ENCODE results near the gene CCDC82. TPM values are rescaled to one million over a fixed set of nuclear protein-coding genes. Genes with fewer than 3 reads are reported as not detected.

Gene CCDC82
- total RNA-seq, 1 experiment from 2014 or later: 20.1 TPM

DNA sequence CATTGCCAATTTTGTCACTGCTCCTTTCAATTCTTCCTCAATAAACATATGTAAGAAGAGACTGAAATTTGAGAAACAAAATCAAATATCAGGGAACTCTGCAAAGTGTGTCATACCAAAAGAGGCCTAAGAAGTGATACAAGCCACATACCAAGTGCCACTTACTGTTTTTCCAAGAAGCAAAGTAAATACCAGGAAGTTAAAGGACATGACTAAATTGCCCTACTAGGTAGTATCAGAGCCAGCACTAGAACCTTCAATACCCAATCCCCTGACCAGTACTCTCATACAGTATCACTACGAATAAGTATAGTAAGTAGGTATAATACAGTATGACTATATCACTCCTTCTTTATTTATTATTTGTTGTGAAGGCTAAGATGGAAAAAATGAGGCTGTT lies 60.3 kb downstream of the CCDC82 start:
- no peak for DNase-seq
- CTCF ChIA-PET: no interaction called here
- Mint-ChIP-seq H3K27me3 (ENCODE audit: unreplicated experiment) (no peaks in the 10 kb centered on the region), H3K27ac (ENCODE audit: unreplicated experiment) (peak overlapping the region; percentile 31), H3K4me1 (ENCODE audit: low read depth, unreplicated experiment) (peaks cover 46% of the 10 kb centered on the region), H3K36me3 (ENCODE audit: insufficient read depth, unreplicated experiment) (no peaks in the 10 kb centered on the region), H3K4me3 (ENCODE audit: low read depth, unreplicated experiment) (no peak overlapping the region), H3K9me3 (ENCODE audit: low read depth, unreplicated experiment) (no peaks in the 10 kb centered on the region)
- TF ChIP-seq, protein P1, sequence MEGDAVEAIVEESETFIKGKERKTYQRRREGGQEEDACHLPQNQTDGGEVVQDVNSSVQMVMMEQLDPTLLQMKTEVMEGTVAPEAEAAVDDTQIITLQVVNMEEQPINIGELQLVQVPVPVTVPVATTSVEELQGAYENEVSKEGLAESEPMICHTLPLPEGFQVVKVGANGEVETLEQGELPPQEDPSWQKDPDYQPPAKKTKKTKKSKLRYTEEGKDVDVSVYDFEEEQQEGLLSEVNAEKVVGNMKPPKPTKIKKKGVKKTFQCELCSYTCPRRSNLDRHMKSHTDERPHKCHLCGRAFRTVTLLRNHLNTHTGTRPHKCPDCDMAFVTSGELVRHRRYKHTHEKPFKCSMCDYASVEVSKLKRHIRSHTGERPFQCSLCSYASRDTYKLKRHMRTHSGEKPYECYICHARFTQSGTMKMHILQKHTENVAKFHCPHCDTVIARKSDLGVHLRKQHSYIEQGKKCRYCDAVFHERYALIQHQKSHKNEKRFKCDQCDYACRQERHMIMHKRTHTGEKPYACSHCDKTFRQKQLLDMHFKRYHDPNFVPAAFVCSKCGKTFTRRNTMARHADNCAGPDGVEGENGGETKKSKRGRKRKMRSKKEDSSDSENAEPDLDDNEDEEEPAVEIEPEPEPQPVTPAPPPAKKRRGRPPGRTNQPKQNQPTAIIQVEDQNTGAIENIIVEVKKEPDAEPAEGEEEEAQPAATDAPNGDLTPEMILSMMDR (IDR thresholded peaks at IDR 0.05; ENCODE audit: unreplicated experiment): no peak
- intact Hi-C loops (cut with micrococcal nuclease; ENCODE audit: unreplicated experiment): no loop called here
- BruUV-seq (replicated peaks): no TSS peak

DNA sequence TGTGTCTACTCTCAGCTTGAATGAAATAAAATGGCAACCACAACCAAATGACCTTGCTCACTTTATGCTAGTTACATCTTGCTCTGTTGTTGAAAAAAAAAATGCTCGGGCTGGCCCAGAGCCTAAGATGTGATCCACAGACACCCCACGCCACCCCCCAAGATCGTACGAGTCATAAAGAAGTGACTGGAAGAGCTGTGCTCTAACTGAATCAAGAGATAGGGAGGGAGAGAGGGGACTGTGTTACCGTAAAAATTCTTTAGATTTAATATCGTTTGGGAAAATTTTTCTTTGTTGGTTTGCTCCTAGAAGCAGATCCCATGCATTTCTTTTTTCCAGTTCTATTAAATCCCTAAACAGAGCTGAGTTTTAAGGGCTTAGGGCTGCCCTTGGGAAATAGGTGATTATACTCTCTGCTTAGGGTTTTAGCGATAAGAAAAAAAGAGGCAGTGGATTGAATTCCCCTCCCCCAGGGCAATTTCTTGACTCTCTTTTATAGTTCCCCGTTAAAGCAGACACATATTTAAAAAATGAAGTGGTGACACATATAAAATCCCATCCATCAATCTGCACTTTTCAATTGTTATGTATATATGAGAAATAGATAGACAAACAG lies 61.2 kb downstream of the CCDC82 start:
- DNase-seq: no peak
- Mint-ChIP-seq H3K4me1 (ENCODE audit: low read depth, unreplicated experiment) (peaks cover 49% of the 10 kb centered on the region), H3K9me3 (ENCODE audit: low read depth, unreplicated experiment) (no peaks in the 10 kb centered on the region), H3K27ac (ENCODE audit: unreplicated experiment) (no peak overlapping the region), H3K4me3 (ENCODE audit: low read depth, unreplicated experiment) (no peak overlapping the region), H3K36me3 (ENCODE audit: insufficient read depth, unreplicated experiment) (no peaks in the 10 kb centered on the region), H3K27me3 (ENCODE audit: unreplicated experiment) (no peaks in the 10 kb centered on the region)
- CTCF ChIA-PET: no interaction called here
- intact Hi-C loops (cut with micrococcal nuclease; ENCODE audit: unreplicated experiment): no loop called here
- no TSS peak for BruUV-seq (replicated peaks)
- TF ChIP-seq, protein P1 (IDR thresholded peaks at IDR 0.05; ENCODE audit: unreplicated experiment): no peak

DNA sequence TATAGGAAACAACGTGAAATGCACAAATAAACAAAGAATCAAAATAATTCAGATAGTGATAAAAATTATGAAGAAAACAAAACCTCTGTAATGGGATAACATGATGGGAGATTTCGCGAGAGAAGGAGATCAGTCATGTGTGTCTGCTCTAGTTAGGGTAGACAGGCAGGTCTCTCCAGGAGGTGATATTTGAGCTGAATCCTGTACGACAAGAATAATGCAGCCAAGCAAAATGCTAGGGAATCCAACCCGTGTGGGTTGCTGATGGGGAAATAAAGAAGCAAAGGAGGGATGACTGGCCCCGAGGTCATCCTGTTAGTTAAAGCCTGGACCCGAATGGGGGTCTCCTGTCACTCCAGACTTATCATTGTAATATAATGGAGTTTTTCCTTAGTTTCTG lies 62.8 kb downstream of the CCDC82 start:
- TF ChIP-seq, protein P1 (IDR thresholded peaks at IDR 0.05; ENCODE audit: unreplicated experiment): no peak
- CTCF ChIA-PET: interaction anchor here (1.5 kb wide), 1 partner anchor 11 kb away, joined by 3 read pairs; no protein-coding TSS in a partner anchor
- intact Hi-C loops (cut with micrococcal nuclease; ENCODE audit: unreplicated experiment): no loop called here
- no peak for DNase-seq
- H3K4me1 Mint-ChIP-seq (ENCODE audit: low read depth, unreplicated experiment): peaks cover 42% of the 10 kb centered on the region
- H3K4me3 Mint-ChIP-seq (ENCODE audit: low read depth, unreplicated experiment): no peak overlapping the region
- H3K36me3 Mint-ChIP-seq (ENCODE audit: insufficient read depth, unreplicated experiment): peaks cover 7% of the 10 kb centered on the region
- no peaks in the 10 kb centered on the region for H3K27me3 Mint-ChIP-seq (ENCODE audit: unreplicated experiment)
- no peaks in the 10 kb centered on the region for H3K9me3 Mint-ChIP-seq (ENCODE audit: low read depth, unreplicated experiment)
- no peak overlapping the region for H3K27ac Mint-ChIP-seq (ENCODE audit: unreplicated experiment)
- no TSS peak for BruUV-seq (replicated peaks)

DNA sequence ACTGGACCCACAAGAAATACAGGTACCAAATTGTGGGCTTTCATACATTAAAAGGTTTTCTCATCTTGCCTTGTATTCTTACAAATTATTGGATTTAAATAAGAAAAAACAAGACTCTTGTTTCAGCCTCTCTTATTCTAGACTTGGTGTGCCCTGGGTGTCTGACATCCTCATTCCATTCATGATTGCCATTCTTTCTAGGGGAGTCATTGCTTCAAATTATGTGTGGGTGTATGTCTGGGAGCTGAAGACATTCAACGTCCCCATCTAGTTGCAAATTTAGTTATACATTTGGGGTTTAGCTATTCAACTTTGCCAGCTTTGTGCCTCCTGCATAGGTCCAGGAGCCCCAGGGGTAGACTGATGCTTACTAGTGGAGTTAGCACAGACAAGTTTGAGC lies 64.8 kb downstream of the CCDC82 start:
- Mint-ChIP-seq H3K4me3 (ENCODE audit: low read depth, unreplicated experiment) (no peak overlapping the region), H3K4me1 (ENCODE audit: low read depth, unreplicated experiment) (peaks cover 50% of the 10 kb centered on the region), H3K36me3 (ENCODE audit: insufficient read depth, unreplicated experiment) (peaks cover 7% of the 10 kb centered on the region), H3K27me3 (ENCODE audit: unreplicated experiment) (no peaks in the 10 kb centered on the region), H3K9me3 (ENCODE audit: low read depth, unreplicated experiment) (no peaks in the 10 kb centered on the region), H3K27ac (ENCODE audit: unreplicated experiment) (peak overlapping the region; percentile 71)
- BruUV-seq (replicated peaks): no TSS peak
- CTCF ChIA-PET: interaction anchor here (0.8 to 1.2 kb wide), 3 partner anchors 15 to 19 kb away, joined by 3 to 4 read pairs (median 4); no protein-coding TSS in a partner anchor
- DNase-seq: no peak
- TF ChIP-seq, protein P1 (IDR thresholded peaks at IDR 0.05; ENCODE audit: unreplicated experiment): no peak
- intact Hi-C loops (cut with micrococcal nuclease; ENCODE audit: unreplicated experiment): loop anchor here (1.0 kb wide), 1 partner anchor 16 kb away; no protein-coding TSS in a partner anchor

All from Calu3 (cell line).